ENCODE measurements around the gene FOXF2.
A peak's percentile ranks its signal among the peaks of the same experiment; 100 is the strongest.

FOXF2 gene

DNA sequence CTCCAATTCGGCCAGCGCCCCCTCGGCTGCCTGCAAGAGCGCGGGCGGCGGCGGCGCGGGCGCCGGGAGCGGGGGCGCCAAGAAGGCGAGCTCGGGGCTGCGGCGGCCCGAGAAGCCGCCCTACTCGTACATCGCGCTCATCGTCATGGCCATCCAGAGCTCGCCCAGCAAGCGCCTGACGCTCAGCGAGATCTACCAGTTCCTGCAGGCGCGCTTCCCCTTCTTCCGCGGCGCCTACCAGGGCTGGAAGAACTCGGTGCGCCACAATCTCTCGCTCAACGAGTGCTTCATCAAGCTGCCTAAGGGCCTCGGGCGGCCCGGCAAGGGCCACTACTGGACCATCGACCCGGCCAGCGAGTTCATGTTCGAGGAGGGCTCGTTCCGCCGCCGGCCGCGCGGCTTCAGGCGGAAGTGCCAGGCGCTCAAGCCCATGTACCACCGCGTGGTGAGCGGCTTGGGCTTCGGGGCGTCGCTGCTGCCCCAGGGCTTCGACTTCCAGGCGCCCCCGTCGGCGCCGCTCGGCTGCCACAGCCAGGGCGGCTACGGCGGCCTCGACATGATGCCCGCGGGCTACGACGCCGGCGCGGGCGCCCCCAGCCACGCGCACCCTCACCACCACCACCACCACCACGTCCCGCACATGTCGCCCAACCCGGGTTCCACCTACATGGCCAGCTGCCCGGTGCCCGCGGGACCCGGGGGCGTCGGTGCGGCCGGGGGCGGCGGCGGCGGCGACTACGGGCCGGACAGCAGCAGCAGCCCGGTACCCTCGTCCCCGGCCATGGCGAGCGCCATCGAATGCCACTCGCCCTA is 963 bp downstream of the FOXF2 start:
- in situ Hi-C loops (cut with MboI; ENCODE audit: low sequenced_read_pairs), result loop anchor here (25.0 kb wide), 2 partner anchors 603 to 803 kb away; no protein-coding TSS in a partner anchor
- DNase-seq (ENCODE audit: low spot score in 2 of 2), result peak in 1 of 2 experiments; percentile 40
- no peaks in the 10 kb centered on the region for H3K9me3 ChIP-seq
- H3K27me3 ChIP-seq (ENCODE audit: low read depth), result no peaks in the 10 kb centered on the region
- H3K4me1 ChIP-seq, result peaks cover 18% of the 10 kb centered on the region
- H3K4me3 ChIP-seq, result peak overlapping the region; percentile 58
- H3K36me3 ChIP-seq (replicated peaks), result no peaks in the 10 kb centered on the region

DNA sequence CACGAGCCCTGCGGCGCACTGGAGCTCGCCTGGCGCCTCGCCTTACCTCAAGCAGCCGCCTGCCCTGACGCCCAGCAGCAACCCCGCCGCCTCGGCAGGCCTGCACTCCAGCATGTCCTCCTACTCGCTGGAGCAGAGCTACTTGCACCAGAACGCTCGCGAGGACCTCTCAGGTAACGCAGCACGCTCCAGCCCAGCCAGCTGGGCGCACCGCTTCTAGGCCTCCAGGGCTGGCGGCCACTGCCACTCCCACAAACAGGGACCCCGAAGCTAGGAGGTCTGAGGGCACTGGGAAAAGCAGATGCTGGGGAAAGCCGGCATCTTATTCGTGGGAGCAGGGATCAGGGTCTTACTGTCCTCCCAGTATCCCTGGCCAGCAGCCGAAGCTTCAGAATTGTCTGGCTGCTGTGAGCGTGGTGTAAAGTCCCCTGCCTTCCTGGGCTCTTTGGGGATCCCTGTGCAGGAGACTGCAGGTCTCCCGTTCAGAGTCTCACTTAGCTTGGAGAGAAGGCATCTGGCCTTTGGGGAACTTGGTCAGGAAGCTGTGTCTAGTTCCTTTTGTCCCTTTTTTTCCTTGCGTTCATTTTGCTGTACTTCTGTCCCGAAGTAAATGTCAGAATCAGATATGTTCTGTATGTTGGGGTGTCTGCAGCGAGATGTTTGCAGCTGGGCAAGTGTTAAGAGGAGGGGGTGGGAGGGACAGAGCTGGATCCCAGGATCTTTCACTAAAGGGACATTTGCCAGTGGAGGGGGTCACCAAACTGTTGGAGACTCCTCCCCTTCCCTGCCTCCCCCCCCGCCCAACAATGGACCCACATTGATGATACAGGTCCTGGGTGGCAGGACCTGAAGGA is 1.8 kb downstream of the FOXF2 start:
- in situ Hi-C loops (cut with MboI; ENCODE audit: low sequenced_read_pairs), result loop anchor here (25.0 kb wide), 2 partner anchors 604 to 804 kb away; no protein-coding TSS in a partner anchor
- Histone ChIP-seq H3K4me3 (peak overlapping the region; percentile 58), H3K27me3 (ENCODE audit: low read depth) (no peaks in the 10 kb centered on the region), H3K36me3 (replicated peaks) (no peaks in the 10 kb centered on the region), H3K9me3 (no peaks in the 10 kb centered on the region), H3K4me1 (peaks cover 18% of the 10 kb centered on the region)
- peak; percentile 29 to 59 for DNase-seq (ENCODE audit: low spot score in 2 of 2)

DNA sequence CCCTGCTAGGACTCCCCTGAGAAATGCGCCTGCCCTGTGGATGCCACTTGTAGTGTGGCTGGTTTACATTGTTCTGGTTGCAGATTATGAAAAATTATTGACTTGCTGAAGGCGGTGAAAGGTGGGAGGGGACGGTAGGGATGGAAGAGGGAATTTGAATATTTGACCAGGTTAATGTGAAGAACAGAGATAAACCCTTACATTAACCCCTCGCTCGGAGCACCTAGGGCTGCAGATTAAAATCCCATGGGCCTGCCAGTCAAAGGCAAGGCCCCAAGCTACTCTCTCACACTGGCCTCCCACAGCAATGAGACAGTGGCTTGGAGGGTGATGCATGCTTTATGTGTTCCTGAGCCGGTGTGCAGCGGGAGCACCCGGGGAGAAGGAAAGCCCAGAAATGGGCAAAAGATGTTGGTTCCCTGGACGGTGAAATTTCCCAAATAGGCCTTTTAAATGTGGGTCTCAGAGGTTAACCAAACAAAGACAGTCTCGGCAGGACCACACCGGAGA is 2.5 kb downstream of the FOXF2 start:
- Histone ChIP-seq H3K27me3 (ENCODE audit: low read depth) (no peaks in the 10 kb centered on the region), H3K36me3 (replicated peaks) (no peaks in the 10 kb centered on the region), H3K4me3 (peak overlapping the region; percentile 58), H3K9me3 (no peaks in the 10 kb centered on the region), H3K4me1 (peaks cover 18% of the 10 kb centered on the region)
- peak; percentile 32 to 55 for DNase-seq (ENCODE audit: low spot score in 2 of 2)
- in situ Hi-C loops (cut with MboI; ENCODE audit: low sequenced_read_pairs), result loop anchor here (25.0 kb wide), 2 partner anchors 605 to 805 kb away; no protein-coding TSS in a partner anchor

DNA sequence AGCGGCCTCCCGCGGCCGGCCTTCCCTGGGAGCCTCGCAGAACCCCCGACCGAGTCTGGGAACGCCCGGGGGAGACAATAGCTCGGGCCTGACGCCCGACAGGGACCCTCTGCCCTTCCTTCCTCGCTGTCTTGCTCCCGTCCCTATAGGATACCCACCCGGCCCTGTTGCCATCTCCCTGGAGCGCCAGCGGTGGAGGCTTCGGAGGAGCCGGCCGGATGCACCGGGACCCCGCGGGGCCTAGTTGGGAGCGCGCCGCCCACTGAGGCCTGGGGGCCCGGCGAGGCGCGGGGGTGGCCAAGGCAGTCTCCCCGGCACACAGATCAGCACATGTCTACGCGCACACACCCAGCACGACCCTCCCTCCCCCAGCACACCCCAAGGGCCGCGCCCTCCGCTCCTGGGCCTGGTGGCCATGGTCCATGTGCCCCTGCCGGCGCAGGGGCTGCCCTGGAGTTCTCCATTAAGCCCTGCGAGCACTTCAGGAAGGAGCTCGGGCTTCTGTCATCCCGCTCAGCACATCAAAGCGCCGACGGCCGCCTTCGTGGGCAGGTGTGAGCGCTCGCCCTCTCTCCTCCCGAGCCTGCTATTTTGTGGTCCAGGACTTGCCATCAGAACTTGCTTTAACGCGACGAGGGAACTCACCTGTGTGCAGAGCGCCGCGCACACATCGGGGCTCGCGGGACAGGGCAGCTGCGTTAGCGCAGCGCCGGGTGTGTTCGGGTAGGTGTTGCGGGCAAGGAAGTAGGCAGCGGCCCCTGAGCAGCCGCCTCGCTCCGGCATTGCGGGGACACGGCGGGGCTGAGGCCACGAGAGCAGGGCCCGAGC is 3.7 kb downstream of the FOXF2 start:
- no peaks in the 10 kb centered on the region for H3K27me3 ChIP-seq (ENCODE audit: low read depth)
- peak in 1 of 2 experiments; percentile 39 for DNase-seq (ENCODE audit: low spot score in 2 of 2)
- in situ Hi-C loops (cut with MboI; ENCODE audit: low sequenced_read_pairs), result loop anchor here (25.0 kb wide), 2 partner anchors 606 to 806 kb away; no protein-coding TSS in a partner anchor
- H3K4me3 ChIP-seq, result peak overlapping the region; percentile 58
- H3K9me3 ChIP-seq, result no peaks in the 10 kb centered on the region
- H3K36me3 ChIP-seq (replicated peaks), result no peaks in the 10 kb centered on the region; the same call in 1 of the 2 replicates
- H3K4me1 ChIP-seq, result peaks cover 16% of the 10 kb centered on the region

DNA sequence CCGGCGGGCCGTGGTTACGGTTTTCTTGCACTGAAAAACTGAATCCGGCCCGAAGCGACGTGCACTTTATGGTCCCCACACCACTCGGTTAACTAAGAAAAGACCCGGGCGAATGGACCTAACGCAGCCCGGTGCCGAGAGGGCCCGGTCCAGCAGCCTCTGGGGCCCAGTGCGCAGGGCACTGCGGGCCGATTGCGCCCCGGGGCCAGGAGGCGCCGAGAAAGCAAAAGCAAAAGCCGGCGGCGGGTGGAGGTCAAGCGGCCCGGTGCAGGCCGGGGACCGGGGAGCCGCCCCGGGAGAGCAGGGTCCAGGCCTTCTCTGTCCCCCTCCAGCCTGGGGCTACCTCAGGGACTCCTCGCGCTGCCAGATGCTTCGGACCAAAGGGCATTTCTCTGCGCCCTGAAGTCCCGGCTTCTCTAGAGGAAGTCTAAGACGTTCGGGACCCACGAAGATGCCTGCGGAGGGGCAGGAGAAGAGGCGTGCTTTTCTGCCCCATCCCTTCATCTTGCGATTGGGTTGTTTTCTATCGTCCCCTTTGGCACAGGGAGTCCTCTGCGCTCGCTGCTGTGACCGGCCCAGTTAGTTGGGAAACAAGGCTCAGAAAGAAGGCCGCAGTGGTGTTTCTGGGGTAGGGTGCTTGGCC is 4.4 kb downstream of the FOXF2 start:
- Histone ChIP-seq H3K4me3 (peak overlapping the region; percentile 58), H3K9me3 (no peaks in the 10 kb centered on the region), H3K27me3 (ENCODE audit: low read depth) (no peaks in the 10 kb centered on the region), H3K4me1 (peaks cover 9% of the 10 kb centered on the region), H3K36me3 (replicated peaks) (no peaks in the 10 kb centered on the region; the same call in 1 of the 2 replicates)
- in situ Hi-C loops (cut with MboI; ENCODE audit: low sequenced_read_pairs), result loop anchor here (25.0 kb wide), 2 partner anchors 606 to 806 kb away; no protein-coding TSS in a partner anchor
- DNase-seq (ENCODE audit: low spot score in 2 of 2), result peak in 1 of 2 experiments; percentile 25

DNA sequence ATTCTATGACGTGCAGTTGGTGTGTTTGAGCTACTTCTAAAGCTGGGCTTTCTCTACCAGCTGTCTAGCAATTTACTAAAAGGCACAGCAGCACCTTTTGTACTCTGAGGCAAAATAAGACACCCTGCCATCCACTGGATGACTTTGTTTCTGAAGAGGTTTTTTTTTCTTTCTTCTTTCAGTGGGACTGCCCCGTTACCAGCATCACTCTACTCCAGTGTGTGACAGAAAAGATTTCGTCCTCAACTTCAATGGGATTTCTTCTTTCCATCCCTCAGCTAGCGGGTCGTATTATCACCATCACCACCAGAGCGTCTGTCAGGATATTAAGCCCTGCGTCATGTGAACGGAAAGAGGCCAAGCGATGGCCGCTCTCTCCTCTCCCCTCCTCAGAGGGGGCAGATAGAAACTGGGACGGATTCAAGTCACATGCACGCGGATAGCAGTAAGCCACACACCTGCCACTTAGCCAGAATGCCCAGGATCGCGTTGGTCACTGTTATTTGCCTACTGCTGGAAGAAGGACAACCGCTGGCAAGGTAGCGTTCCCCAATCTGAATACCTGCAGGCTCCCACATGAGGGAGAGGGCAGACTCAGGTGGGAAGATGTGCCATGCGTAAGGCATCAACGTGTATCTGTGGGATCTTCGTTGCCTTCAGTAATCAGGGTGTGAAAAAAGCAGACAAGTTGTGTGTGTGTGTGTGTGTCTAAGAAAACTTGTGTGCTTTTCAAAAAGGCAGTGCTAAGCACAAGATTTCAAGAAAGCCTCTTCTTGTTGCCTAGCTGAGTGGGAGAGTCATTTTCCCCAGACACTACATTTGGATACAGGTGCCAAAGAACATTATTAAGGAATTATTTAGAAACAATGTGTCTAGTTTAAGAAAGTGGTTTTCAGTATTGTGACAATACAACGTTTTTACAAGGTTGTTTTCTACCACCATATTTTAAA is 5.4 kb downstream of the FOXF2 start:
- Histone ChIP-seq H3K4me3 (peak overlapping the region; percentile 58; the same call in 1 of the 2 replicates), H3K4me1 (peaks cover 6% of the 10 kb centered on the region), H3K27me3 (ENCODE audit: low read depth) (no peaks in the 10 kb centered on the region), H3K36me3 (replicated peaks) (no peaks in the 10 kb centered on the region; the same call in 1 of the 2 replicates), H3K9me3 (no peaks in the 10 kb centered on the region)
- in situ Hi-C loops (cut with MboI; ENCODE audit: low sequenced_read_pairs), result loop anchor here (25.0 kb wide), 2 partner anchors 607 to 807 kb away; no protein-coding TSS in a partner anchor
- DNase-seq (ENCODE audit: low spot score in 2 of 2), result no peak

DNA sequence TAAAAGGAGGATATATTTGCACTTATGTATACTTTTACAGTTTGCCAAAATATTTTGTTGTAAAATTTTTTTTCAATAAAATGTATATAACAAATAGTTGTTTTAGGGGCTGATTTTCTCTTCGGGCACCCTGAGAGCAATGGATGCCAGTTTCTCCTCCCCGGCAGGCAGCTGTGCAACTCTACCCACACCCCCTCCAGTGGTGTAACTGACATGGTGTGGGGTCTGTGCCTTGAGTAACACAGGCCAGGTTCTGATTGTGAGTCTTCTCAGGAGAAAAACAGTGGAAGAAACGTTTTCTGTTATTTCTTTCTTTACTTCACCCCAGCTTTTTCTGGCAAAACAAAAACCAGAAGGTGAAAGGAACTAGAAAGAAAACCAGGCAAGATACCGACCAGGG is 6.1 kb downstream of the FOXF2 start:
- Histone ChIP-seq H3K9me3 (no peaks in the 10 kb centered on the region), H3K4me3 (no peak overlapping the region), H3K36me3 (replicated peaks) (no peaks in the 10 kb centered on the region; the same call in 1 of the 2 replicates), H3K4me1 (peaks cover 6% of the 10 kb centered on the region), H3K27me3 (ENCODE audit: low read depth) (no peaks in the 10 kb centered on the region)
- in situ Hi-C loops (cut with MboI; ENCODE audit: low sequenced_read_pairs), result loop anchor here (25.0 kb wide), 2 partner anchors 608 to 808 kb away; no protein-coding TSS in a partner anchor
- no peak for DNase-seq (ENCODE audit: low spot score in 2 of 2)

DNA sequence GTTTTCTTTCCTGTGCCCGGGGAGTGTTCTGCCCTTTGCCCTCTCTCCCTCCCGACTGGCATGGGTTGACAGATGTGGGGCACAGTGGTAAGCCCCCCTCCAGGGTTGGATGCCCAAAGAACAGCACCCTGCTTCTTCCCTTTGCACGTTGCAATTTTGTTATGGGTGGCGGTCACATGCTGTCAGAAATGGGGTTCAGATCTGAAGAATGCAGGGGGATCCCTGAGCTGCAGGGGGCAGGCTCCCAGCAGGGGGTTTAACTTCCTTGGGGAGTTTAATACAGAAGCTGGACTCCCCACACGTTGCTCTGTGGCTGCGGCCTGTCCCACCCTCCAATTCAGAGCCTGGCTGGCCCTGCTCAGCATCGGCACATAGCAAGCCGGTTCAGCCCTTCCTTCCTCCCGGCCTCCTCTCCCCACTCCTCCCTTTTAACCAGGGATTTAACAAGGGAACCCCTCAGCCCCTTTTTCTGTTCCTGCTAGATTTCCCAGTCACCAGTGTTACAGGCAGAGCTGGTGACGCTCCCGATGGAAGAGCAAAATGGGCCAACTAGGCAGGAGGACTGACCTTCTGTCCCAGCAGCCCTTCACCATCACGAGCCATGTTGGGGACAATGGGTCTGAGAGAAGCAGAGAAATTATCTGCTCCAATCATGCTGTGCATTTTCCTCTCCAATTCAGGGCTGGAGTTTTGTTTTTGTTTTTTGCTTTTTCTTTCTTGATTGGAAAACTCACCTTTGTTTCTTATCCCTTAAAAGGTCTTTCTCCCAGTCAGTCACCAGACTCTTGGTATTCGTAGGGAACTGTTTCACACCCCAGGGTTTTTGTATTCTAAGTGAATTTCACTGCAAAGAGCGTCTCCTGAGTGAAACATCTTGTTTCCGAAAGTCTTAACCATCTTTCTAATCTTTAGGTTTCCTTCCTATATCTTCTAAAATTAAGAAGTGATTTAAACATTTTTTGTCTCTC is 6.8 kb downstream of the FOXF2 start:
- H3K27me3 ChIP-seq (ENCODE audit: low read depth), result no peaks in the 10 kb centered on the region
- no peaks in the 10 kb centered on the region; the same call in 1 of the 2 replicates for H3K36me3 ChIP-seq (replicated peaks)
- in situ Hi-C loops (cut with MboI; ENCODE audit: low sequenced_read_pairs), result loop anchor here (25.0 kb wide), 2 partner anchors 609 to 809 kb away; no protein-coding TSS in a partner anchor
- DNase-seq (ENCODE audit: low spot score in 2 of 2), result no peak
- no peaks in the 10 kb centered on the region for H3K9me3 ChIP-seq
- H3K4me3 ChIP-seq, result no peak overlapping the region
- peaks cover 6% of the 10 kb centered on the region for H3K4me1 ChIP-seq

DNA sequence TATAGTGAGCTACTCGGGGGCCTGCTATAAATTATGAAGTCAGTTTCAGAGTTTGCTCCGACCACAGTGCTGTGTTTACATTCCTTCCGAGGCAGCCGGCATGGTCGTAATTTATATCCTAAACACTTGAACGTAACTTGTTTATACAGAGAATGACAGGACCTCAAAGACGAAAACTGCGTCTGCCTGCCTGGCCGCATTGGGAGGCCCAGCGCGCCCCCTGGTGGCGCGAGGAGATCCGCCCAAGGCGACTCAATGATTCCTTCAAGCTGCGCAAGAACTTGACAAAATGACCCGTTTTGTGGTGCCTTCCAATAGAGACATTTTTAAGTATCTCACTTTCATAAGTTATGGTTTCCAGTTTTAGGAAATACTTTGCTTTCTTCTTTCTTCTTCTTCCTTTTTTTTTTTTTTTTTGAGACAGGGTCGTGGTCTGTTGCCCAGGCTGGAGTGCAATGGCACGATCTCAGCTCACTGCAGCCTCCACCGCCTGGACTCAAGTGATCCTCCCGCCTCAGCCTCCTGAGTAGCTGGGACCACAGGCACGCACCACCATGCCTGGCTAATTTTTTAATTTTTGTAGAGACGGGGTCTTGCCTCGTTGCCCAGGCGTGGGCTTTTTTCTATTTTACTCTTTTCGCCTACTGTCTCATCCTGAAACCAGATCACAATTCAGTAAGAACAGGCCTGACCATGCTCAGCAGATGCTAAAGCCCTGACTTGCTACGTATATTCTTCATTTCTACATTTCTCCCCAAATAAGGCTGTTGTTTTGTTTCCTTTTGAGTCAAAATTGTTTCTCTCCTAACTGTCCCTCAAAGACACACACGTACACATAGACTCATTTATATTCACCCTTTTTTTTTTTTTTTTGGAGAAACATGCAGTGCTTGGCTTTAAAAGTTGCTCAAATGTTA is 7.8 kb downstream of the FOXF2 start:
- Histone ChIP-seq H3K4me3 (no peak overlapping the region), H3K36me3 (replicated peaks) (no peaks in the 10 kb centered on the region; the same call in 1 of the 2 replicates), H3K4me1 (peaks cover 6% of the 10 kb centered on the region), H3K27me3 (ENCODE audit: low read depth) (no peaks in the 10 kb centered on the region), H3K9me3 (no peaks in the 10 kb centered on the region)
- in situ Hi-C loops (cut with MboI; ENCODE audit: low sequenced_read_pairs), result loop anchor here (25.0 kb wide), 2 partner anchors 610 to 810 kb away; no protein-coding TSS in a partner anchor
- DNase-seq (ENCODE audit: low spot score in 2 of 2), result peak; percentile 85 to 87
